ENCODE results near the gene WDR82.

GRCh38 chr3:52290596-52291507, 12.4 kb upstream of the WDR82 start:
- no peak for TF ChIP-seq CTCF (IDR thresholded peaks at IDR 0.05)
- no peak for TF ChIP-seq POLR2A (IDR thresholded peaks at IDR 0.05)

Measured in adrenal gland (tissue), 5 donors.